H1 (cell line): ENCODE measurements around the gene CEP104. TPM values are rescaled to one million over a fixed set of nuclear protein-coding genes. Genes with fewer than 3 reads are reported as not detected.

Experiments used
- polyA plus RNA-seq, 7 experiments: library from polyadenylated mRNA; depleted of rRNA in 3 of 7; stranded (reverse) in 5 of 7; unstranded in 2 of 7; fragments of >200 nt in 5 of 7; fragments of 200-250 nt in 2 of 7; gene quantifications; 1 replicate in 5 of 7; 2 replicates in 1 of 7; 4 replicates in 1 of 7; pipeline versions ENCODE4 v1.2.1 to v1.2.3, GENCODE V29; 2011 to 2013; ENCODE audit warnings: missing spikeins in 2 of 7, mixed read lengths in 2 of 7
- total RNA-seq: library from RNA; stranded (reverse); fragmentation: NEBNext Ultra II Directional; extraction: Animal tissue kit (Norgen Biotek cat#: 25700); gene quantifications from 2 replicates; pipeline ENCODE4 v1.2.1, GENCODE V29; 2021
- TF ChIP-seq, protein P1 (sequence below): IDR thresholded peaks from 2 replicates; pipeline ENCODE4 v1.6.1; 2012; ENCODE audit warnings: low read length, inconsistent platforms

The CEP104 gene
- total and polyA plus RNA-seq, 2 of the 8 experiments (the other 6 are each of a cell fraction or from before 2014, with no cell fraction given) = 8.0 to 43.9 TPM

GRCh38 chr1:3773572-3774275 lies 83.3 kb downstream of the CEP104 start (continued):
- TF ChIP-seq, protein P1, sequence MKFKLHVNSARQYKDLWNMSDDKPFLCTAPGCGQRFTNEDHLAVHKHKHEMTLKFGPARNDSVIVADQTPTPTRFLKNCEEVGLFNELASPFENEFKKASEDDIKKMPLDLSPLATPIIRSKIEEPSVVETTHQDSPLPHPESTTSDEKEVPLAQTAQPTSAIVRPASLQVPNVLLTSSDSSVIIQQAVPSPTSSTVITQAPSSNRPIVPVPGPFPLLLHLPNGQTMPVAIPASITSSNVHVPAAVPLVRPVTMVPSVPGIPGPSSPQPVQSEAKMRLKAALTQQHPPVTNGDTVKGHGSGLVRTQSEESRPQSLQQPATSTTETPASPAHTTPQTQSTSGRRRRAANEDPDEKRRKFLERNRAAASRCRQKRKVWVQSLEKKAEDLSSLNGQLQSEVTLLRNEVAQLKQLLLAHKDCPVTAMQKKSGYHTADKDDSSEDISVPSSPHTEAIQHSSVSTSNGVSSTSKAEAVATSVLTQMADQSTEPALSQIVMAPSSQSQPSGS = no peak
